ENCODE data around the gene ADAP1. TPM values are rescaled to one million over a fixed set of nuclear protein-coding genes. Genes with fewer than 3 reads are reported as not detected.

The ADAP1 gene
- total and polyA plus RNA-seq, 9 donors, result 0.52 to 16.4 (median 3.5) TPM

DNA sequence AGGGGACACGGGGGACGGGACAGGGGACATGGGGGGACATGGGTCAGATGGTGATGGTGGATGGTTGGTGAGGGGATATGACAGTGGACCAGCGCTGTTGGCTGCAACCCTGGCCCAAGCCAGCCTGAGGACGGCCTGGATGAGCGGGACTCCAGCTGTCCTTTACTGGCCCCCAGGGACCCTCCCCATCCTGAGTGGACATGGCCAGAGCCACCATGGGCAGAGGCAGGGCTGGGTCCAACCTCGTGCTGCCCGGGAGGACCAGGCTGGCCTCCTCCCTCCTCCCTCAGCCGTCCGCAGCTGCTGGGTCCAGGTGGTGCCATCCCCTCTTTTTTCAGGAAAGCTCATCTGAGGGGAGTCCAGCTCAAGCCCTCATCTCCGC, 47.7 kb downstream of the ADAP1 start:
- 30 to 59% (median 47%) methylated on average over 8 to 10 of the region's 10 CpGs for WGBS, 3 donors
- intact Hi-C loops (cut with DNase I), result loop anchor here in 1 of 4 donors (10.0 kb wide), 1 partner anchor 278 kb away; no protein-coding TSS in a partner anchor
- peaks cover 10% of the 10 kb centered on the region for H3K4me1 ChIP-seq (ENCODE audit: insufficient read depth)
- no peaks in the 10 kb centered on the region for H3K9me3 ChIP-seq
- no peak for DNase-seq
- TF ChIP-seq, protein P1, sequence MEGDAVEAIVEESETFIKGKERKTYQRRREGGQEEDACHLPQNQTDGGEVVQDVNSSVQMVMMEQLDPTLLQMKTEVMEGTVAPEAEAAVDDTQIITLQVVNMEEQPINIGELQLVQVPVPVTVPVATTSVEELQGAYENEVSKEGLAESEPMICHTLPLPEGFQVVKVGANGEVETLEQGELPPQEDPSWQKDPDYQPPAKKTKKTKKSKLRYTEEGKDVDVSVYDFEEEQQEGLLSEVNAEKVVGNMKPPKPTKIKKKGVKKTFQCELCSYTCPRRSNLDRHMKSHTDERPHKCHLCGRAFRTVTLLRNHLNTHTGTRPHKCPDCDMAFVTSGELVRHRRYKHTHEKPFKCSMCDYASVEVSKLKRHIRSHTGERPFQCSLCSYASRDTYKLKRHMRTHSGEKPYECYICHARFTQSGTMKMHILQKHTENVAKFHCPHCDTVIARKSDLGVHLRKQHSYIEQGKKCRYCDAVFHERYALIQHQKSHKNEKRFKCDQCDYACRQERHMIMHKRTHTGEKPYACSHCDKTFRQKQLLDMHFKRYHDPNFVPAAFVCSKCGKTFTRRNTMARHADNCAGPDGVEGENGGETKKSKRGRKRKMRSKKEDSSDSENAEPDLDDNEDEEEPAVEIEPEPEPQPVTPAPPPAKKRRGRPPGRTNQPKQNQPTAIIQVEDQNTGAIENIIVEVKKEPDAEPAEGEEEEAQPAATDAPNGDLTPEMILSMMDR (IDR thresholded peaks at IDR 0.05), result no peak
- TF ChIP-seq EP300 (IDR thresholded peaks at IDR 0.05) (no peak), POLR2A (IDR thresholded peaks at IDR 0.05) (no peak)
- H3K27me3 ChIP-seq, result no peaks in the 10 kb centered on the region
- H3K36me3 ChIP-seq, result no peaks in the 10 kb centered on the region
- H3K4me3 ChIP-seq, result no peak overlapping the region
- no peak overlapping the region for H3K27ac ChIP-seq

DNA sequence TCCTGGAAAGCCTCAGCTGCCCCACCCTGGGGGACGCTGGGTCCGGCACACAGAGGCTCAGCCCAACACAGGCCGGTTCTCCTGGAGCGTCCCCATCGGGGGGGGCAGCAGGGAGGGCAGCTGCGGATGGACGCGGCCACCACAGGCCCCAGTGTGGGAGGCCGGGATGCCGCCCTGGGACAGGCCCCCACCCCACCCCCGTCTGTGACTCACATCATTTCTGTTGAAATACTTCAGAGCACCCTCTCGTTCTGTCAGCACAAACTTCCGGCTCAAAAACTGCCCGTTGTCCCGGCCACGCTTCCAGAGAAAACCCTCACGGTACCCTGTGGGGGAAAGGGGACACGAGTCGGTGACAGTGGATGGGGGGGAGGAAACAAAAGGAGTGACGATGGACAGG, 49.6 kb downstream of the ADAP1 start:
- no peak for DNase-seq
- 38 to 40% (median 39%) methylated on average over 19 to 20 of the region's 20 CpGs for WGBS, 3 donors
- peaks cover 16% of the 10 kb centered on the region for H3K4me1 ChIP-seq (ENCODE audit: insufficient read depth)
- H3K36me3 ChIP-seq, result no peaks in the 10 kb centered on the region
- no peak overlapping the region for H3K27ac ChIP-seq
- TF ChIP-seq EP300 (IDR thresholded peaks at IDR 0.05) (no peak), POLR2A (IDR thresholded peaks at IDR 0.05) (no peak)
- TF ChIP-seq, protein P1 (IDR thresholded peaks at IDR 0.05), result no peak
- no peaks in the 10 kb centered on the region for H3K27me3 ChIP-seq
- intact Hi-C loops (cut with DNase I), result loop anchor here in 1 of 4 donors (10.0 kb wide), 1 partner anchor 280 kb away; no protein-coding TSS in a partner anchor
- H3K9me3 ChIP-seq, result no peaks in the 10 kb centered on the region
- H3K4me3 ChIP-seq, result no peak overlapping the region

DNA sequence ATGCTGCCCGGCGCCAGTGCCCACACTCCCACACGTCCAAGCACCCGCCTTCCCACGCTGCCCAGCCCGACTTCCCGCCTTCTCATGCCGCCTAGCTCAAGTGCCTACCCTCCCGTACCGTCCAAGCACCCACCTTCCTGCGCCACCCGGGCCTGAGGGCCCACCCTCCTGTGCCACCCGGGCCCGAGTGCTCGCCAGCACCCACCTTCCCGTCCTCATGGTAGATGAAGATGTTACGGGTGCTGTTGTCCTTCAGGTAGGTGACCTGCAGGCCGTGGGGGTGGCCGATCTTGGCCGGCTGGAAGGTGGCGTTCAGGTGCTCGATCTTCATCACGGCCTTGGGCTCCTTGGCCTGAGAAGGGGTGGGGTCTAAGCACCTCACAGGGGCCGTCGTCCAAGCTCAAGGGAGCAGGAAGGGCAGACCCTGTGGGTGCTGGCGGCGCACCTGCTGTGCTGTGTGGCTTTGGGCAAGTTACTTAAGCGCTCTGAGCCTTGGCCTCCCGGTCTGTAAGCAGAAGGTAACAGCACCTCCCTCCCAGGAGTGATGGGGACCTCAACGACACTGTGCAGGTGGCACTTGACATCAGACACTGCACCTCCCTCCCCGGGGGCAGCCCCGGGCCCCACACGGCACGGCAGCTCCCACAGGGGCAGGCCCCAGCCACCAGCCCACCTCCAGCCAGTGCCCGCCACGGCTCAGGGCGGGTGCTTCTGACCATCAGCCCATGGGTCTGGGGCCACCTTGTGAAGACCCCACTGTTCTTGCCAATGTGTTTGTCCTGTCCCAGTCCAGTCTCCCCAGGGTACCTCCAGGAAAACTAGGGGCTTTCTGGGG, 50.3 kb downstream of the ADAP1 start:
- no peaks in the 10 kb centered on the region for H3K9me3 ChIP-seq
- DNase-seq, result no peak
- TF ChIP-seq POLR2A (IDR thresholded peaks at IDR 0.05), result no peak
- TF ChIP-seq EP300 (IDR thresholded peaks at IDR 0.05), result no peak
- TF ChIP-seq, protein P1 (IDR thresholded peaks at IDR 0.05), result no peak
- H3K27me3 ChIP-seq, result no peaks in the 10 kb centered on the region
- H3K36me3 ChIP-seq, result no peaks in the 10 kb centered on the region
- intact Hi-C loops (cut with DNase I), result loop anchor here in 1 of 4 donors (10.0 kb wide), 1 partner anchor 281 kb away; no protein-coding TSS in a partner anchor
- H3K4me1 ChIP-seq (ENCODE audit: insufficient read depth), result peaks cover 11% of the 10 kb centered on the region
- H3K27ac ChIP-seq, result no peak overlapping the region
- 78 to 86% (median 79%) methylated on average over 33 to 37 of the region's 37 CpGs for WGBS, 3 donors
- no peak overlapping the region for H3K4me3 ChIP-seq

DNA sequence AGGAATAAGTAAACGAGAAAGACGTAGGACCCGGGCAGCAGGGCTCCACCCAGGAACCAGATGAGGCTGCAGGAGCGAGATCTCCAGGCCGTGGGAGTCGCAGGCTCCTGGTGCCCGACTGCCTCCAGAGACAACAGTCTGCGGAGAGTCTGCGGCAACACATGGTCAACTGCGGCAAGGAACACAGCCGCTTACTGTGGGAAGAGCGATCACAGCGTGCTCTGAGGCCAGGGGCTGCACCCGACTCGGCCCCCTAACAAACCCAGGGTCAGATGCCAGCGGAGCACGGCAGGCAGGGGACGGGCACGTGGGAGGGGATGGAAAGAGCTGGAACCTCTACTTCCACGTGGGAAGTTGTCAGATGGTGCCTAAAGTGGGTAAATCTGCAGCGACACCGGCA, 51.5 kb downstream of the ADAP1 start:
- H3K9me3 ChIP-seq, result no peaks in the 10 kb centered on the region
- TF ChIP-seq, protein P1 (IDR thresholded peaks at IDR 0.05), result no peak
- TF ChIP-seq POLR2A (IDR thresholded peaks at IDR 0.05) (no peak), EP300 (IDR thresholded peaks at IDR 0.05) (no peak)
- H3K27ac ChIP-seq, result no peak overlapping the region
- H3K36me3 ChIP-seq, result no peaks in the 10 kb centered on the region
- no peak overlapping the region for H3K4me3 ChIP-seq
- intact Hi-C loops (cut with DNase I), result loop anchor here in 1 of 4 donors (10.0 kb wide), 1 partner anchor 282 kb away; no protein-coding TSS in a partner anchor
- DNase-seq, result no peak
- 59 to 83% (median 75%) methylated on average over 22 of the region's 22 CpGs for WGBS, 3 donors
- no peaks in the 10 kb centered on the region for H3K27me3 ChIP-seq
- peaks cover 11% of the 10 kb centered on the region for H3K4me1 ChIP-seq (ENCODE audit: insufficient read depth)
